ENCODE results near the gene BBS9. TPM values are rescaled to one million over a fixed set of nuclear protein-coding genes. Genes with fewer than 3 reads are reported as not detected.

BBS9 gene
- total RNA-seq, 3 donors from 2014 or later = 8.2 to 23.5 (median 15.8) TPM

DNA sequence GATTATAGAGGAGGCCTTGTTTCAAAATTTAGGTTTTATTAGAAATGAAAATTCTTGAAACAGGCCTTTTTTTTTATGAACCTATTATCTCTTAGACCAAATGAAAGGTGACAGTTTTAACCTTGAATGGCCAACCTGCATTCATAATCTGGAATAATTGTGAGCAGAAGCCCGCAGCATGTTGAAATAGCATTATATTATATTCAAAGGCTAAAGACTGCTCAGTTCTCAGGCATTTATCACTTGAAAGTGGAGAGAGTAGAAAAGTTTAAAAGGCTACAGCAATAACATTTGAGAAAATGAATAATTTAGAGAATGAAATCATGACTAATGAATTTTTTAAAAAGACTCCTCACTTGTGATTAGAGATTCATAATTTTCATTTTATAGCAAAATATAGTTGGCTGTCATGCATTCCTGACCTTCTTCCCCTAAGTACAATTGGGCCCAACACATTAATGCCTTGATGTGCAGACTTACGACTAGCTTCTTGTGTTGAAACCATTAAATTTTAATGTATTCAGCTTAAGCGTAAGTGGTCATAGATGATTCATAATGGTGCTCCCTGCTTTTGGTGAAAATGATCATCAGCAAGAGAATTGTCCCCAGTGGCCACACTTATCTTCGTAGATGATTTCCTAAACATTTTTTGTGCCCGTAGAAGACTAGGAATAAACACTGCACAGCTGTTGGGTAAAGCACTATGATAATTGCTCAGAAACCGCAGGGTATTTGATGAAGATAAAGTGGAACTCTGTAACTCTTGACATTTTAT lies 429.4 kb downstream of the BBS9 start:
- no peak for ATAC-seq
- H3K9me3 ChIP-seq = no peaks in the 10 kb centered on the region
- TF ChIP-seq, protein P1, sequence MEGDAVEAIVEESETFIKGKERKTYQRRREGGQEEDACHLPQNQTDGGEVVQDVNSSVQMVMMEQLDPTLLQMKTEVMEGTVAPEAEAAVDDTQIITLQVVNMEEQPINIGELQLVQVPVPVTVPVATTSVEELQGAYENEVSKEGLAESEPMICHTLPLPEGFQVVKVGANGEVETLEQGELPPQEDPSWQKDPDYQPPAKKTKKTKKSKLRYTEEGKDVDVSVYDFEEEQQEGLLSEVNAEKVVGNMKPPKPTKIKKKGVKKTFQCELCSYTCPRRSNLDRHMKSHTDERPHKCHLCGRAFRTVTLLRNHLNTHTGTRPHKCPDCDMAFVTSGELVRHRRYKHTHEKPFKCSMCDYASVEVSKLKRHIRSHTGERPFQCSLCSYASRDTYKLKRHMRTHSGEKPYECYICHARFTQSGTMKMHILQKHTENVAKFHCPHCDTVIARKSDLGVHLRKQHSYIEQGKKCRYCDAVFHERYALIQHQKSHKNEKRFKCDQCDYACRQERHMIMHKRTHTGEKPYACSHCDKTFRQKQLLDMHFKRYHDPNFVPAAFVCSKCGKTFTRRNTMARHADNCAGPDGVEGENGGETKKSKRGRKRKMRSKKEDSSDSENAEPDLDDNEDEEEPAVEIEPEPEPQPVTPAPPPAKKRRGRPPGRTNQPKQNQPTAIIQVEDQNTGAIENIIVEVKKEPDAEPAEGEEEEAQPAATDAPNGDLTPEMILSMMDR (IDR thresholded peaks at IDR 0.05) = no peak
- intact Hi-C loops (cut with DNase I, micrococcal nuclease) = no loop called here
- H3K4me1 ChIP-seq (ENCODE audit: low read depth) = no peaks in the 10 kb centered on the region
- H3K4me3 ChIP-seq = no peak overlapping the region
- no peak for DNase-seq
- no peaks in the 10 kb centered on the region for H3K36me3 ChIP-seq (ENCODE audit: low read depth)

DNA sequence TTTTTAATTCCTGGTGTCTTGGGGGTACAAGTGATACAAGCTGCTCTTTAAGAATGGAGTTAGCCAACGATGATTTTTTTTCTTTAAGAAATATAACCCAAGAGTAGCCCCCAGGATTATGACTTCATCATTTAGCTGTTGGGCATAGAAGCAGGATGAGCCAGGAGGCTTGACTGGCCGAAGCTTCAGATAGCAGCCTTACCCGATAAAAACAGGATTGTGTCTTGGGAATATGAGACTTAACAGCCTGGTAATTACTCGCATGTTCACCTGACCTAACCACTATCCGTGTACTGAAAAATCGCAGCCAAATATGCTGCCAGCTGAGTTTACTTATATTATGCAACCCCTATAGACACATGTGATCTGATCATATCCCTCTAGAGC lies 430.0 kb downstream of the BBS9 start:
- Histone ChIP-seq H3K36me3 (ENCODE audit: low read depth) (no peaks in the 10 kb centered on the region), H3K4me3 (no peak overlapping the region), H3K9me3 (no peaks in the 10 kb centered on the region), H3K4me1 (ENCODE audit: low read depth) (no peaks in the 10 kb centered on the region)
- DNase-seq (no peak), ATAC-seq (no peak)
- intact Hi-C loops (cut with DNase I, micrococcal nuclease) = no loop called here
- TF ChIP-seq, protein P1 (IDR thresholded peaks at IDR 0.05) = no peak

DNA sequence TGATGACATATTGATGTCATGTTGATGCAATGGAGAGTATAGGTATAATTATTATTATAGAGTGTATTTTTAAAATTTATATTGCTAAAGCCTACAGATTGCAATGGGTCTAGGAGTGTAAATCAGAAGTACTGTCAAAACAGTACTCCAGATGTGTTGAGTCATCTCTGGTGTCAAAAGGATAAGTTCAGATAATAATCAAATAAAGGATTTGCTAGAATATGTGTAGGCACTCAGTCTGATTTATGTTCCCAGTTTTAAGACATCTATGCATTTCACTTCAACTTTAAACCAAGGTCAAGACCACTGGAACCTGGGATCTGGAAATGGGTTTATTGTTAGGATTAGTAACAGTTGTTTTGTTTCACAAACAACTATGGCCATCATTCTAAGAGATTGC lies 433.6 kb downstream of the BBS9 start:
- ATAC-seq (no peak), DNase-seq (no peak)
- no peaks in the 10 kb centered on the region for H3K9me3 ChIP-seq
- TF ChIP-seq, protein P1 (IDR thresholded peaks at IDR 0.05) = no peak
- H3K36me3 ChIP-seq (ENCODE audit: low read depth) = no peaks in the 10 kb centered on the region
- no peaks in the 10 kb centered on the region for H3K4me1 ChIP-seq (ENCODE audit: low read depth)
- H3K4me3 ChIP-seq = no peak overlapping the region
- intact Hi-C loops (cut with DNase I, micrococcal nuclease) = no loop called here

DNA sequence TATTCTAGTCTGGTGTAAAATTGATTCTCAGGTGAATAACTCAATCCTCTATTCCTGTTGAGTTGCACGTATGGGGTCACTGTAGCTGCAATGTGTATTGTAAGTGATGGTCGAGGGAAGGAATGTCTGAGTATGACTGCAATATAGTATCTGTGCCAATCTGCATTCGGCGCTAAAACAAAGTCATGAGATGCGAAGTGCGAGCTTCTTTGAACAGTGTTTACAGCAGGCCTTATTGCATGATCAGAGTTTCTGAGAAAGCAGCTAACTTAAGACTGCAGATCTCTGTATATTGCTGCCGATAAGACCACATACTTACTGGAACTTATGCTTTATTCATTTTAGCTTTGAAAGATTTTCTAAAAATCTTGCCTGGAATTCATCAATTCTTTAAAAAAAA lies 434.3 kb downstream of the BBS9 start:
- no peaks in the 10 kb centered on the region for H3K36me3 ChIP-seq (ENCODE audit: low read depth)
- TF ChIP-seq, protein P1 (IDR thresholded peaks at IDR 0.05) = no peak
- intact Hi-C loops (cut with DNase I, micrococcal nuclease) = no loop called here
- H3K4me1 ChIP-seq (ENCODE audit: low read depth) = no peaks in the 10 kb centered on the region
- no peak overlapping the region for H3K4me3 ChIP-seq
- ATAC-seq = no peak
- DNase-seq = no peak
- H3K9me3 ChIP-seq = no peaks in the 10 kb centered on the region

DNA sequence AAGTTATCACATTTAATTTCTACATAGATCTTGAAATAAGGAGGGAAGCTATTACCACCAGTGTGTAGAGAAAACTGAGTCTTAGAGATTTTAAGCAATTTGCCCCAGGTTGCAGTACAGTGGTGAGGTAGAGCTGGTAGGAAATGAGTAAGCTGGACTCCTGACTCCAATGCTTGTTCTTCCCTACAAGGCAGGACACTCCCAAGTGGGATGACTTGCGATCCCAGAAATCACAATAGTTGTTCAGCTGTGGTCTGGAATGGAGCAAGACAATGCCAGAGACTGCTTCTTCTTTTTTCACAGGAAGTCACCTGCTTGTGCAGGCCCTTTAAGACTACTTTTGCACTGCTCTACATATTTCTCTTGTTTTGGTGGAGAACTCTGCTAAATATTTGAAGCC lies 448.8 kb downstream of the BBS9 start:
- intact Hi-C loops (cut with DNase I, micrococcal nuclease) = no loop called here
- H3K36me3 ChIP-seq (ENCODE audit: low read depth) = no peaks in the 10 kb centered on the region
- DNase-seq (no peak), ATAC-seq (peak; percentile 17)
- H3K4me3 ChIP-seq = no peak overlapping the region
- no peaks in the 10 kb centered on the region for H3K4me1 ChIP-seq (ENCODE audit: low read depth)
- no peaks in the 10 kb centered on the region for H3K9me3 ChIP-seq
- TF ChIP-seq, protein P1 (IDR thresholded peaks at IDR 0.05) = no peak
